Vagina (tissue), 2 donors: ENCODE results near the gene SORL1-AS1.
A peak's percentile ranks its signal among the peaks of the same experiment; 100 is the strongest.

Experiments
- DNase-seq, 2 donors: peaks; one replicate each; pipeline ENCODE4 v3.0.0-alpha.2; 2017; ENCODE audit errors: extremely low spot score in 2 of 2
- H3K27ac ChIP-seq: fragments of 200-600 bp; sonication (generic); one replicate; pipeline ENCODE4 v1.5.1; 2019
- H3K27me3 ChIP-seq: fragments of 200-600 bp; sonication (generic); one replicate; pipeline ENCODE4 v1.5.1; 2019
- H3K36me3 ChIP-seq, 2 donors: fragments of 200-600 bp; sonication (generic); one replicate each; pipeline ENCODE4 v1.5.1; 2017 to 2019
- H3K4me1 ChIP-seq: fragments of 200-600 bp; sonication (generic); one replicate; pipeline ENCODE4 v1.5.1; 2019
- H3K4me3 ChIP-seq, 2 donors: fragments of 200-600 bp; sonication (generic); 1 replicate in 1 of 2; 2 replicates in 1 of 2; pipeline ENCODE4 v1.5.1; 2016 to 2019
- H3K9me3 ChIP-seq: fragments of 200-600 bp; sonication (generic); one replicate; pipeline ENCODE4 v1.5.1; 2019
- POLR2A ChIP-seq, 2 donors: fragments of 450-650 bp; IDR thresholded peaks; one replicate each; pipeline ENCODE4 v1.6.1; 2017; ENCODE audit warnings: antibody characterized with exemption in 2 of 2, mild to moderate bottlenecking in 2 of 2, moderate library complexity in 2 of 2
- POLR2AphosphoS5 ChIP-seq, 2 donors: sonication (generic); formaldehyde crosslinking; IDR thresholded peaks; one replicate each; pipeline ENCODE4 v1.9.0; 2017; ENCODE audit warnings: antibody characterized with exemption in 2 of 2, mild to moderate bottlenecking in 2 of 2, low read depth in 1 of 2; ENCODE audit not compliant: insufficient read depth in 1 of 2
- intact Hi-C: fragments of 100-400 bp; cut with DNase I; formaldehyde crosslinking; loops from one replicate; pipeline ENCODE4 v1.15.1; 2023
- TF ChIP-seq, protein P1 (sequence below), 3 experiments: fragments of 450-650 bp in 2 of 3; fragments of 200-600 bp in 1 of 3; sonication (generic) in 1 of 3; IDR thresholded peaks; one replicate each; pipeline ENCODE4 v1.5.1; 2017 to 2019; ENCODE audit warnings: antibody characterized with exemption in 3 of 3, mild to moderate bottlenecking in 2 of 3, moderate library complexity in 2 of 3

SORL1-AS1 gene

DNA sequence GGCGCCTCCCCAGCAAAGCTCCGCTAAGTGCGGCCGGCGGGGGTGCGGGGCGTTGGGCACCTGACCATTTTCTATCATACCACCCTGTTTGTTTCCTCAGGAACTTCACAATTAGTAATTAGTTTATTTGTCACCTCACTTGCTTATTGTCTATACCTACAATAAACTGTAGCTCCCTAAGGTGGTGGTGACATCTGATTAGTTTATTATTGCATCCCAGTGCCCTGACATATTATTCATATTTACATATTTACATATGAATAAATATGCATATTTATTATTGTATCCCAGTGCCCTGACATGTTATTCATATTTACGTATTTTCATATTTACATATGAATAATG is 25.4 kb downstream of the SORL1-AS1 start:
- Histone ChIP-seq H3K36me3 (no peaks in the 10 kb centered on the region), H3K4me3 (peak overlapping the region; percentile 3 to 49), H3K27ac (no peak overlapping the region), H3K9me3 (no peaks in the 10 kb centered on the region), H3K4me1 (peaks cover 12% of the 10 kb centered on the region), H3K27me3 (no peaks in the 10 kb centered on the region)
- no peak for DNase-seq
- TF ChIP-seq POLR2A (IDR thresholded peaks at IDR 0.05) (no peak), POLR2AphosphoS5 (IDR thresholded peaks at IDR 0.05; ENCODE audit: insufficient read depth in 1 of 2, low read depth in 1 of 2) (no peak)
- TF ChIP-seq, protein P1, sequence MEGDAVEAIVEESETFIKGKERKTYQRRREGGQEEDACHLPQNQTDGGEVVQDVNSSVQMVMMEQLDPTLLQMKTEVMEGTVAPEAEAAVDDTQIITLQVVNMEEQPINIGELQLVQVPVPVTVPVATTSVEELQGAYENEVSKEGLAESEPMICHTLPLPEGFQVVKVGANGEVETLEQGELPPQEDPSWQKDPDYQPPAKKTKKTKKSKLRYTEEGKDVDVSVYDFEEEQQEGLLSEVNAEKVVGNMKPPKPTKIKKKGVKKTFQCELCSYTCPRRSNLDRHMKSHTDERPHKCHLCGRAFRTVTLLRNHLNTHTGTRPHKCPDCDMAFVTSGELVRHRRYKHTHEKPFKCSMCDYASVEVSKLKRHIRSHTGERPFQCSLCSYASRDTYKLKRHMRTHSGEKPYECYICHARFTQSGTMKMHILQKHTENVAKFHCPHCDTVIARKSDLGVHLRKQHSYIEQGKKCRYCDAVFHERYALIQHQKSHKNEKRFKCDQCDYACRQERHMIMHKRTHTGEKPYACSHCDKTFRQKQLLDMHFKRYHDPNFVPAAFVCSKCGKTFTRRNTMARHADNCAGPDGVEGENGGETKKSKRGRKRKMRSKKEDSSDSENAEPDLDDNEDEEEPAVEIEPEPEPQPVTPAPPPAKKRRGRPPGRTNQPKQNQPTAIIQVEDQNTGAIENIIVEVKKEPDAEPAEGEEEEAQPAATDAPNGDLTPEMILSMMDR (IDR thresholded peaks at IDR 0.05), result no peak
- intact Hi-C loops, result no loop called here

DNA sequence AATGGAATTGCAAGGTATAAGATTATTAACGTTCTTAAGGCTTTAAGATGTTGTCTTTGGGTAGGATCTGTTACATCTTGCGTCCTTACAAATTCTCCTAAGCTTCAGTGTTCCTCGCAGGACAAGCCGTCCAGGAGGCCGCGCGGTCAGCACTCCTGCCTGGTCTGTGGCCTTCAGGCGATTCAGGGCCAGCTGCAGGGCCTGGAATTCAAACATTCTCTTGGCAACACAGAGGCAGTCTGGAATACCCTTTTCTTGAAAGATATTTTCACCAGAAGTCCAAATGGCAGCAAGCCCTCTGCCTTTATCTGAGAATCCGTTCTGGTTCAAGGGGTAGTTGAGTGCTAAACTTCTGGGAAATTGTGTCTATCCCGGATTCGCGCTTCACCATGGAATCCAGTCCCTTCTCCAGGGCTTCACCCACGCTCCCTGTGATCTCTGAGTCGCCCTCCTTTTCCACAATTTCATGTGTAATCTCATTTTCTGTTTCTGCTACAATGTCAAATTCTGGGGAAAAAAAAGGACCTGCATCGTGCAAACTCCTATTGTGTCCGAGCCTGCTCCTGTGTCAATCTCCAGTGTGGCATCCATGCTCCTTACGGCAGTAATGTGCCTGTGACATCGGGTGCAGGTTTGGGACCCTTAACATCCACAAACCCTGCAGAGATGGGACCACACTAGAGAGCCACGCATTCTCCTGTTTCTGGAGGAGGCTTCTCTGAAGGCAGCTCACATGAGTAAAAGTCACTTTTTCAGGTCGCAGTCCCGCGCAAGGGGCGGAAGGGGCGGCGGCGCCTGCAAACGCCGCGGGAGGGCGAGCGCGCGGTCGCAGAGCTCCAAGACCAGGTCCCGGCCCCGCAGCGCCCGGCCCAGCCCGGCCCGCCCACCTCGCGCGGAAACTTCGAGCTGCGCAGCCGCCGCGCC is 26.0 kb downstream of the SORL1-AS1 start:
- Histone ChIP-seq H3K27me3 (no peaks in the 10 kb centered on the region), H3K36me3 (no peaks in the 10 kb centered on the region), H3K4me1 (peaks cover 12% of the 10 kb centered on the region), H3K4me3 (peak overlapping the region; percentile 3 to 49), H3K27ac (no peak overlapping the region), H3K9me3 (no peaks in the 10 kb centered on the region)
- DNase-seq, result no peak
- intact Hi-C loops, result no loop called here
- TF ChIP-seq POLR2A (IDR thresholded peaks at IDR 0.05) (no peak), POLR2AphosphoS5 (IDR thresholded peaks at IDR 0.05; ENCODE audit: insufficient read depth in 1 of 2, low read depth in 1 of 2) (no peak)
- TF ChIP-seq, protein P1 (IDR thresholded peaks at IDR 0.05), result no peak

DNA sequence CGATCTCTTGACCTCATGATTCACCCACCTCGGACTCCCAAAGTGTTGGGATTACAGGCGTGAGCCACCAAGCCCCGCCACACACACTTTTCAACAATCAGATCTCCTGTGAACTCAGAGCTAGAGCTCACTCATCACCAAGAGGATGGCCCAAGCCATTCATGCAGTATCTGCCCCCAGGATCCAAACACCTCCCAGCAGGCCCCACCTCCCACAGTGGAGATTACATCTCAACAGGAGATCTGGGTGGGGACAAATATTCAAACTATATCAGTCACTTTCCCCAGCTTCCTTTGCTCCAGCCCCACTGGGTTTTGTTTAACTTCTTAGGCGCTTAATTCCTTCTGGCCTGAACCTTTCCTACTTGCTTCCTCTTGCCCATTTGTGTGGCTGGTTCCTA is 26.9 kb downstream of the SORL1-AS1 start:
- no peaks in the 10 kb centered on the region for H3K9me3 ChIP-seq
- TF ChIP-seq, protein P1 (IDR thresholded peaks at IDR 0.05), result no peak
- no peak for TF ChIP-seq POLR2AphosphoS5 (IDR thresholded peaks at IDR 0.05; ENCODE audit: insufficient read depth in 1 of 2, low read depth in 1 of 2)
- TF ChIP-seq POLR2A (IDR thresholded peaks at IDR 0.05), result no peak
- H3K27me3 ChIP-seq, result no peaks in the 10 kb centered on the region
- no peak overlapping the region for H3K4me3 ChIP-seq
- H3K36me3 ChIP-seq, result no peaks in the 10 kb centered on the region
- DNase-seq, result no peak
- intact Hi-C loops, result no loop called here
- H3K27ac ChIP-seq, result no peak overlapping the region
- peaks cover 12% of the 10 kb centered on the region for H3K4me1 ChIP-seq

DNA sequence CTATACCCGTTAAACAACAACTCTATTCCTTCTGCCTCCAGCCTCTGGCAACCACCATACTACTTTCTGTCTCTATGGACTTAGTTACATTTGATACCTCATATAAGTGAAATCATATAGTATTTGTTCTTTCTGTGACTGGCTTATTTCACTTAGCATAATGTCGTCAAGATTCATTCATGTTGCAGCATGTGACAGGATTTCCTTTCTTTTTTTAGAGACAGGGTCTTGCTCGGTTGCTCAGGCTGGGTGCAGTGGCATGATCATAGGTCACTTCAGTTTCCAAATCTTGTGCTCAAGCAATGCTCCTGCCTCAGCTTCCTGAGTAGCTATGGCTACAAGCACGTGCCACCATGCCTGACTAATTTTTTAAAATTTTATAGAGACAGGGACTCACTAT is 30.1 kb downstream of the SORL1-AS1 start:
- DNase-seq, result no peak
- Histone ChIP-seq H3K36me3 (no peaks in the 10 kb centered on the region), H3K9me3 (no peaks in the 10 kb centered on the region), H3K4me1 (peaks cover 12% of the 10 kb centered on the region), H3K4me3 (no peak overlapping the region), H3K27ac (no peak overlapping the region), H3K27me3 (no peaks in the 10 kb centered on the region)
- intact Hi-C loops, result no loop called here
- TF ChIP-seq, protein P1 (IDR thresholded peaks at IDR 0.05), result no peak
- no peak for TF ChIP-seq POLR2AphosphoS5 (IDR thresholded peaks at IDR 0.05; ENCODE audit: insufficient read depth in 1 of 2, low read depth in 1 of 2)
- TF ChIP-seq POLR2A (IDR thresholded peaks at IDR 0.05), result no peak
